ENCODE data around the gene ZNF324B. TPM values are rescaled to one million over a fixed set of nuclear protein-coding genes. Genes with fewer than 3 reads are reported as not detected.
A peak's percentile ranks its signal among the peaks of the same experiment; 100 is the strongest.

Gene ZNF324B
- polyA plus RNA-seq, 3 donors: 0.46 to 3.1 (median 0.82) TPM

DNA sequence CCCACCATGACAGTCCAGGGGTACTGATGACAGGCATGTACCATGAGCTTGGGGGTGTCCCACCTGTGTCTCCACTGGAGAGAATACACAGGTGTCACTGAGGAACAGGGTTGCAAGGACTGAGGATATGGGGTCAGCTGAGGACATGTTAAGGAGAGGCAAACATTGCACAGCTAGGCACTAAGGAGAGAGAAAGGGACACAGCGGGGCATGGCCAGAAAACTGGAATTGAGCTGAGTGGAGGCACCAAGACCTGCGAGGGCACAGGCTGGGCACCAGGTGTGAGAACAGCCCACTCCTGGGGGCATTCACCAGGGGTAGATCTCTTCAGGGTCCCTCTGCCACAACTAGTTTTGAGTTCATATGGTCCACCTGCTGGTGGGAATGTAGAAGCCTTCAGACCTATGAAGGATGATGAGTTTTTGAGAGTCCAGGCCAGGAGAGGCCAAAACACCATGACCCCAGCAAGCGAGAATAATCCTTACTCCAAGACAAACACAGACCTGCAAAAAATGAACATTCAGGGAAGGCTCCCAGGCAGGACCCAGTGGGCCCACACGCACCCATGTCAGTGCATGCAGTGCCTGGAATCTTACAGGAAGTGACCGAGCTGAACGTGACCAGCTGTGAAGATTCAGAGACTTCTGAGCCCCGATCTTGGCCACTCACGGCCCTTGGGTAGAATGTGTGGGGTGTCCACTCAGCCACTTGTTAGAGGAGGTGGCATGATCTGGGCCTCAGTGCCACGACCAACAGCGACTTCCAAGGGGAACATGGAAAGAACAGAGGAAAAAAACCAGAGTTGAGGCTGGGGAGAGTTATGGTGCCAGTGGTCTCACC lies 44.4 kb upstream of the ZNF324B start:
- H3K9me3 Mint-ChIP-seq: peaks cover 0 to 5% (median 0%) of the 10 kb centered on the region in 7 donors
- Histone ChIP-seq H3K9me3 (replicated peaks in 1 of 2; ENCODE audit: control insufficient read depth in 1 of 2, insufficient read depth in 1 of 2, low read length in 2 of 2) (no peaks in the 10 kb centered on the region), H3K9ac (ENCODE audit: insufficient read depth, low read length, poor library complexity, severe bottlenecking) (no peak overlapping the region), H3K79me2 (ENCODE audit: insufficient read depth, low read length) (peaks cover 3% of the 10 kb centered on the region), H2AFZ (ENCODE audit: insufficient read depth, low read depth, low read length, poor library complexity, severe bottlenecking) (no peak overlapping the region), H3K27ac (ENCODE audit: low read depth in 1 of 2, low read length in 2 of 2) (peak overlapping the region in 1 of 2 donors; percentile 88), H3K4me2 (replicated peaks; ENCODE audit: extremely low read depth, low read length, poor library complexity, severe bottlenecking) (peak overlapping the region; percentile 97), H3K27me3 (ENCODE audit: control insufficient read depth in 2 of 2, insufficient read depth in 2 of 2, low read length in 2 of 2) (no peaks in the 10 kb centered on the region), H3K36me3 (replicated peaks in 1 of 2; ENCODE audit: control insufficient read depth in 1 of 2, insufficient read depth in 2 of 2, low read length in 2 of 2) (no peaks in the 10 kb centered on the region), H4K20me1 (ENCODE audit: insufficient read depth, low read length) (no peaks in the 10 kb centered on the region), H3K4me3 (replicated peaks in 1 of 3; ENCODE audit: low read depth in 2 of 3, low read length in 3 of 3) (peak overlapping the region in 1 of 3 experiments; percentile 96), H3K4me1 (ENCODE audit: control insufficient read depth in 1 of 2, insufficient read depth in 2 of 2, low read length in 2 of 2) (peaks cover 18 to 23% of the 10 kb centered on the region in 2 donors)
- TF ChIP-seq CTCF (IDR thresholded peaks at IDR 0.05): no peak
- 67% methylated on average over 6 of the region's 10 CpGs for WGBS (ENCODE audit: insufficient coverage)
- peaks cover 0 to 5% (median 5%) of the 10 kb centered on the region in 3 donors for H3K27me3 Mint-ChIP-seq (ENCODE audit: low read depth in 3 of 3)
- peak overlapping the region; percentile 84 to 92 for H3K4me3 Mint-ChIP-seq
- no peak for DNase-seq
- peaks cover 0 to 2% of the 10 kb centered on the region in 2 donors for H3K36me3 Mint-ChIP-seq
- H3K27ac Mint-ChIP-seq: peak overlapping the region; percentile 89 to 98 (median 94)
- peaks cover 26% of the 10 kb centered on the region for H3K4me1 Mint-ChIP-seq
- intact Hi-C loops (cut with micrococcal nuclease): loop anchor here in 1 of 2 donors (5.0 kb wide), 1 partner anchor 80 kb away; the partner anchor contains the start of gene ZSCAN22

- 20% methylated on average over 19 of the region's 22 CpGs for WGBS (ENCODE audit: insufficient coverage)
- Histone ChIP-seq H3K27me3 (ENCODE audit: control insufficient read depth in 2 of 2, insufficient read depth in 2 of 2, low read length in 2 of 2) (no peaks in the 10 kb centered on the region), H3K4me2 (replicated peaks; ENCODE audit: extremely low read depth, low read length, poor library complexity, severe bottlenecking) (peak overlapping the region; percentile 97), H2AFZ (ENCODE audit: insufficient read depth, low read depth, low read length, poor library complexity, severe bottlenecking) (peak overlapping the region; percentile 99), H4K20me1 (ENCODE audit: insufficient read depth, low read length) (no peaks in the 10 kb centered on the region), H3K9me3 (replicated peaks in 1 of 2; ENCODE audit: control insufficient read depth in 1 of 2, insufficient read depth in 1 of 2, low read length in 2 of 2) (no peaks in the 10 kb centered on the region), H3K79me2 (ENCODE audit: insufficient read depth, low read length) (peaks cover 3% of the 10 kb centered on the region), H3K36me3 (replicated peaks in 1 of 2; ENCODE audit: control insufficient read depth in 1 of 2, insufficient read depth in 2 of 2, low read length in 2 of 2) (no peaks in the 10 kb centered on the region), H3K4me1 (ENCODE audit: control insufficient read depth in 1 of 2, insufficient read depth in 2 of 2, low read length in 2 of 2) (peaks cover 16 to 22% of the 10 kb centered on the region in 2 donors), H3K4me3 (replicated peaks in 1 of 3; ENCODE audit: low read depth in 2 of 3, low read length in 3 of 3) (peak overlapping the region; percentile 61 to 96 (median 72)), H3K9ac (ENCODE audit: insufficient read depth, low read length, poor library complexity, severe bottlenecking) (peak overlapping the region; percentile 75), H3K27ac (ENCODE audit: low read depth in 1 of 2, low read length in 2 of 2) (peak overlapping the region; percentile 85 to 88)
- intact Hi-C loops (cut with micrococcal nuclease): loop anchor here in 1 of 2 donors (5.0 kb wide), 1 partner anchor 80 kb away; the partner anchor contains the start of gene ZSCAN22
- Mint-ChIP-seq H3K9me3 (peaks cover 0 to 5% (median 0%) of the 10 kb centered on the region in 7 donors), H3K27ac (peak overlapping the region; percentile 89 to 98 (median 94)), H3K36me3 (peaks cover 0 to 2% of the 10 kb centered on the region in 2 donors), H3K27me3 (ENCODE audit: low read depth in 3 of 3) (peaks cover 0 to 5% (median 5%) of the 10 kb centered on the region in 3 donors), H3K4me1 (peaks cover 26% of the 10 kb centered on the region), H3K4me3 (peak overlapping the region; percentile 84 to 92)
- DNase-seq: no peak
- no peak for TF ChIP-seq CTCF (IDR thresholded peaks at IDR 0.05)
These were observed 43.7 kb upstream of the ZNF324B start for GRCh38 chr19:58407658-58408151.

Data from CD14-positive monocyte (primary cell).